Central memory CD4-positive, alpha-beta T cell (primary cell): ENCODE measurements around the gene C1GALT1C1.
A peak's percentile ranks its signal among the peaks of the same experiment; 100 is the strongest.
"Not testable (repeated sequence)": the region's sequence is repeated elsewhere in the genome, so short reads cannot be mapped to it uniquely, and the experiment has no call there.

Experiments
- DNase-seq: peaks from one replicate; pipeline ENCODE4 v3.0.0; 2022
- total RNA-seq, 3 experiments: gene quantifications; one replicate each; lab custom pipeline; 2026; lab: John Stamatoyannopoulos, UW

Gene C1GALT1C1
- total RNA-seq, result 9.5 to 48.3 (median 36.4) reads per million in 3 experiments

DNA sequence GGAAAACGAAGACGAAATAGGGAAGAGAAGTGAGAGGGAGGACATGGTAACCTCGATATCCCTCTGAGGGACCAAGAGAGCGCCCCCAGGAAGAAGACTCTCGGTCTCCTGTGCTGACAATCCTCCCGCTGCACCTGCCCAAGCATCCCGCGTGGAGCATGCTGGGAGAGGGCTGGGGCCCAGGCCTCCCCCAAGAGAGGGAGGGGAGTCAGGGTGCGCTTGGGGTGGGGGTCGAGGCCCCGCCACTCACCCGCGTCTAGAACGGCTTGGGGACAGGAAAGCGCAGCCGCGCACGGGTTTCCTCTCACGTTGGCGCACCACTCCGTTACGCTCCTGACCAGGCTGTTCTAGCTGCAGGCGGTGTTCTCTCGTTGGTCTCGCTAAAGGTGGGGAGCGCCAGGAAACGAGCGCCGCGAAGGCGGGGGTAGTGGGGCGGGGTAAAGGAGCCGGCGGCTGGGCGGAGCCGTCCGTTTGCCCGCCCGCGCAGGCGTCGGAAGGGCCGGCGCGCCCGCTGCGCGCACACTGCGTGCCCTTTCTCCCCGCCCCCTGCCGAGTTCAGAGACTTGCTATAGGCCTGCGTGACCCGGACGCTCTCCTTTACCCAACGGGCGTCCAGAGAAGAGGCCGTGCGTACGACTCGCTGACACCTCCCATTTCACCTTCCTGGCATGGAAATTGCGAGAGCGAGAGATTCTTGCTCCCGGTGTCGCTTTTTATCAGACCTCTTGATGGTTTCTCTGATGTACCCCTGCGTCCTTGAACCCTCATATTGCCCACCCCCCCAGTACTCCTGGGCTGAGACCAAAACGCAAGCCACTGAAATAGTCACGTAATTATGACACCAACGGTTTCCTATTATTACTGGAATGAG, at the start of gene C1GALT1C1:
Gene C1GALT1C1, minus strand, starts transcription at position 388 of the 871 bp plus-strand sequence. CDS start 2,888 bp downstream, outside the sequence.
- peak; percentile 93 for DNase-seq

DNA sequence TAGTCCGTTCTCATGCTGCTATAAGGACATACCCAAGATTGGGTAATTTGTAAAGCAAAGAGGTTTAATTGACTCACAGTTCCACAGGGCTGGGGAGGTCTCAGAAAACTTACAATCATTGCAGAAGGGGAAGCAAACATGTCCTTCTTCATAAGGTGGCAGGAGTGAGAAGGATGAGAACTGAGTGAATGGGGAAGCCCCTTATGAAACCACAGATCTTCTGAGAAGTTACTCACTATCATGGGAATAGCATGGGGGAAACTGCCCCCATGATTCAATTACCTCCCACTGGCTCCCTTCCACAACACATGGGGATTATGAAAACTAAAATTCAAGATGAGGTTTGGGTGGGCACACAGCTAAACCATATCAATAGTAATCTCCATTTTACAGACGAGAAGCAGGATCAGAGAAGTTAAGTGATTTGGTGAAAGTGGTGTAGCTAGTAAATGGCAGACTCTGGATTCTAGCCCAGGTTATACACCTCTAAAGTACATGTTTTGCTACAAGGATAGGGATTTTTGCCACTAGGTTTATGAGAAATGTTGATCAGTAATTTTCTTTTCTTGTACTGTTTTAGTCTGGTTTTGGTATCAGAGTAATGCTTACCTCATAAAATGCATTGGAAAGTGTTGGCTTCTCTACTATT, 47.3 kb upstream of the C1GALT1C1 start:
- no peak for DNase-seq

DNA sequence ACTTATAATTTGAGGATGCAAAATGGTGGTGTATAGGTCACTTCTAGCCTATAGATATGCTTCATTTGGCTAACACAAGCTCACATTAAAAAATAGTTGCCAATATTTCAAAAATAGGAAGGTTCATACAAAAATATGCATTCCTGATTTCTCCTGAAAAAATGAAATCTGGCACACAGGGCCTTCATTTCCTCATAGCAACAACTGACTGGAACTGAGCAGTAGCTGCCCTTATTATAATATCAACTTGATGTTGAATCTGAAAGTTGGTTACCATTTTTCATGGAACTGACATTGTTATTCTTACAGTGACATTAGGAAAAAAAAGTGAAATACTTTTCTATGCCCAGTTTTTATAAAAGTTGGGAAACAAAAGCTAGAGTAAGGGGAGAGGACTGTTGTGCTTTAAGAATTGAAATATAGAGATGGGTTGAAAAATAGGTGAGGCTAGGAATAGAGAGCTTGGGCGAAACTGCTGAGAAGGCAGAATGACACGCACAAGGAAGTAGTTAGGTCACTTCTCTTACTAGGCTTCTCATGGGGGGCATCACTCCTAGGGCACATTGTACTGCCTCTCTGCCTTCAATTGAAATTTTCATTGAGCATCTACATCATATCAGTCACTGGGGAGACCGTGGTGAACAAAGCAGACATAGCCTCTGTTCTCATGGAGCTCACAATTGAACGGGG, 43.1 kb upstream of the C1GALT1C1 start:
- DNase-seq, result no peak

DNA sequence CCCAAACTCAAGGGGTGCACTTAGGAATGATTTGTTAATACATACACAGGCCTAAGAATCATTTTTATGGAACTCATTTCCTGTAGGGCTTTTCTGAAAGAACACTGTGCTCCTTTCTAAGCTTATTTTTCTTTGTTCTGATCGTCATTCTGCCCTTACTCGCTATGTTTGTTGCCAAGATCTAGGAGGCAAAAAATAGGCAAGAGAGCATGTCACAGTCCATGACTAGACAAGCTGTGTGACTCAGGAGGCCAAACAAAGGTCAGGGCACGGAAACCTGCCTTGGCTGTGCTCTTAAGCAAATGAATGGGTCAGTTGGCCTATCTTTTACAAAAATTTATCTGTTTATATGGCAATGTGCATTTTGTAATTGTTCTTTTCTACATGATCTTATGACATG, 42.5 kb upstream of the C1GALT1C1 start:
- DNase-seq, result no peak

DNA sequence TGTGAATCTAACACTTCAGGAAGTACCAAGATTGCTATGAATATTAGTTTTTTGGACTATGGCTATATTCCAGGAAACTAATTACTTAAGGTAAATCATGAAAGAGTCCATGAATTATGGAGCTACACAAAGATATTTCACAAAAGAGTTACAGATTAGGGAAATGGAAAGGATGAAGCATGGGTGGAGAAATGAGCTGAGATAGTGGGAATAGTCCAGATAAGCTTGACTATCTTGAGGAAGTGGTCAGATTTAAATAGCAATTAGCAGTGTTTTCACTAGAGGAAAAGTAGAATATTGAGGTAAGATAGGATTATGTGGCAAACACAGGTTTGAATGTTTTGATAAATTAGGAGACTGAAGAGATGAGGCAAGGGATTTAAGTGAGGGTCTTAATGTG, 42.1 kb upstream of the C1GALT1C1 start:
- DNase-seq, result no peak

DNA sequence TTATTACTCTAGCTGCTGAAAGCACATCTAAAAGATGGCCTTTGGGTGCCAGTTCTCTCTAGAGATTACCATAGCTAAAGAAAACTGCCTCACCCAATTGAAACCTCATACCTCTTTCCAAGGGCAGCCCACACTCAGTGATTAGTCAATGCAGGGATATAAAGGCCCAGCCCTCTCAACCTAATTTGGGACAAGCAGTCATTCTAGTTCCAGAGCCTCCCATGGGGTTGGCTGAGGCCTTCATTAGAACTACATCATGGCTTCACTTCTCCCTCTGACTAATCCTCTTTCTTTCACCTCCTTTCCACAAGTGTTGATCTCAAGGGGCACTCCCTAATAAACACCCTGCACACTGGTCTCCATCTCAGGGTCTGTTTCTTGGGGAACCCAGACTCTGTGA, 38.5 kb upstream of the C1GALT1C1 start:
- no peak for DNase-seq

DNA sequence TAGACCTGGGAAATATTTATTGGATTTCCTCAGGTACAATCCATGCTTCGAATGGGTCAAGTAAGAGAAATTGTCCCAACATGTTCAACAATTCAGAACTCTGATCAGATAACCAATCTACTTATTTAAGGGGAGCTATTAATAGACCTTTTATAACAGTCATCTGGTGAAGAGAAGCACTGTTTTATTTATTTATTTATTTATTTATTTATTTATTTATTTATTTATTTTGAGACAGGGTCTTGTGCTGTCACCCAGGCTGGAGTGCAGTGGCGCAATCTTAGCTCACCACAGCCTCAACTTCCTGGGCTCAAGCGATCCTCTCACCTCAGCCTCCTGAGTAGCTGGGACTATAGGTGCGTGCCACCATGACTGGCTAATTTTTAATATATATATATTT, 34.7 kb upstream of the C1GALT1C1 start:
- not testable (repeated sequence) for DNase-seq

DNA sequence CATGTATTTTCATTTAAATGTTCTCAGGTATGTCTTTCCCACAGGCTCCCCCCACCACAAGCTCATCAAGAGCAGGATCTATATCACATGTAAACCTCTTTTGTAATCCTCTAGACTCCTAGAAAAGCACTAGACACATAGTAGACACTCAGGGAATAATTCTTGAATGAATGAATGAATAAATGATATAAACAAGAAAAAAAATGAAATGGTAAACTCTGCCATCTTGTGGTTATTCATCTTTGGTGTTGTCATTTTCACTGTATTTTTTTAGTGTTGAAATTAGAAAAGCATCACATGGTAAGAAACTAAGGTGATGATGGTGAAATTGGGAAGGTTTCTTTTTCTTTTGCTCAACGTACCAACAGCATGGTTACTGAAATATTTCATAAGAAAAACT, 34.2 kb upstream of the C1GALT1C1 start:
- DNase-seq, result peak; percentile 11

DNA sequence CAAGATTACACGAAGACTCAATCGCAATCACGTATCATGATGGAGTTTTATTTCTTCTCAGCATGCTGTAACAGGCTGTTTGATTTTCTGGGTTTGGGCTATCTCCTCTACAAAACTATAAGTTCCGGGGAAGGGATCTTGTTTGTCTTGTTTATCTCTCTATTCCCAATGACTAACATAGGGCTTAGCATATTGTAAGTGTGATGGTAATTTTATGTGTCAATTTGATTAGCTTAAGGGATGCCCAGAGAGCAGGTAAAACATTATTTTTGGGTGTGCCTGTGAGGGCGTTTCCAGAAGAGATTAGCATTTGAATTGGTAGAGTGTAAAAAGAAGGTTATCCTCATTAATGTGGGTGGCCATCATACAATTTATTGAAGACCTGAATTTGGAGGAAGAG, 32.8 kb upstream of the C1GALT1C1 start:
- DNase-seq, result no peak

DNA sequence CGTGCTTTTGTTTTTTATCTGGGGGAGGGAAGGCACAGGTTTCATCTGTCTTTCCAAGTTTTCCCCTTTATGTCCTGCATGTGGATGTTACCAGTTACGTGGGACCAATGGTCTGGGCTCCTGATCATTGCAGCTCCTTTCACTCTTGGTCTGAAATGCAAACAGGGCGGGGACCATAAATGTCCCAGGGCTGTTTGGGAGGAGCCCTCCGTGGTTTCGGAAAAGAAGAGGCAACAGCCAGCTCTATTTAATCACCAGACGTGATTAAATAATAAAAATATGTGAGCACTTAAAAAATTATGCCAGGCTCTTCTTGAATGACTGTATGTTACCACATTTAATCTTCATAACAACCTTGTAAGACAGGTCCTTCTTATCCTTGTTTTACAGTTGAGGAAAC, 30.8 kb upstream of the C1GALT1C1 start:
- no peak for DNase-seq

DNA sequence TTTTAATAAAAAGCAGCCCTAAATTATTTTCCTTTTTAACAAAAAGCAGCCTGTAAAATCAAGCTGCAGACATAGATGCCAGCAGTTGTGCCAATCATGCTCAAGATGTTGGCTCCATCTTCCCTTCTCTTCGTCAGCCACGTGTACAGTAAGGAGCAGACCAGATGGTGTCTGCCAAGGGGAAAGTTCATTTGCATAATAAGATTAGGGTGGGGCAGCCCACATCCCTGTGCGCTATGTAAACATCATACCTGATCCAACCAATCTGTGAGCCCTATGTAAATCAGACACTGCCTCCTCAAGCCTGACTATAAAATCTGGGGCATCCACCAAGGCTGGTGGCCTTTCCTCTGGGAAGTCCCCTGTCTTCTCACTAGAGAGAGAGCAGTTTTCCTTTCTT, 23.1 kb upstream of the C1GALT1C1 start:
- DNase-seq, result no peak

DNA sequence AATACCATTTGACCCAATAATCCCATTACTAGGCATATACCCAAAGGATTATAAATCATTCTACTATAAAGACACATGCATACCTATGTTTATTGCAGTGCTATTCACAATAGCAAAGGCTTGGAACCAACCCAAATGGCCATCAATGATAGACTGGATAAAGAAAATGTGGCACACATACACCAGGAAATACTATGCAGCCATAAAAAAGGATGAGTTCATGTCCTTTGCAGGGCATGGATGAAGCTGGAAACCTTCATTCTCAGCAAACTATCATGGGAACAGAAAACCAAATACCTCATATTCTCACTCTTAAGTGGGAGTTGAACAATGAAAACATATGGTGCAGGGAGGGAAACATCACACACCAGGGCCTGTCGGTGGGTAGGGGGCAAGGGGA, 22.4 kb upstream of the C1GALT1C1 start:
- DNase-seq, result not testable (repeated sequence)

DNA sequence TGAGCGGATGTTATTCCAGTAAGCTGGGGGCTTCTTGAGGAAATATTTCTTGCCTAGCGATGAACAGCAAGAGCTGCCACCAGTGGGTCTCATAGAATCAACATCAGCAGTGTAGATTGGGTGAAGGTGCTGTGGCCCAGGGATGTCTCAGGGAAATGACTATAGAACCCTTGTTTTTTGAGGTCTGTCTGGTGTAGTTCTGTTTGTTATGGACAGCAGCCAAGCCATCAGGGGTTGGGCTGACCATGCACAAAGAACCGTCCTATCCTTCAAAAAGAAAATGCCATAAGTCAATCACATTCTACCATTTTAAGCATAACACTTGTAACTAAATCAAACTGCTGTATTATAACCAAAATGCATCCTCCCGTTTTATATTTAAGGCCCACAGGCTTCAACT, 17.3 kb upstream of the C1GALT1C1 start:
- no peak for DNase-seq

DNA sequence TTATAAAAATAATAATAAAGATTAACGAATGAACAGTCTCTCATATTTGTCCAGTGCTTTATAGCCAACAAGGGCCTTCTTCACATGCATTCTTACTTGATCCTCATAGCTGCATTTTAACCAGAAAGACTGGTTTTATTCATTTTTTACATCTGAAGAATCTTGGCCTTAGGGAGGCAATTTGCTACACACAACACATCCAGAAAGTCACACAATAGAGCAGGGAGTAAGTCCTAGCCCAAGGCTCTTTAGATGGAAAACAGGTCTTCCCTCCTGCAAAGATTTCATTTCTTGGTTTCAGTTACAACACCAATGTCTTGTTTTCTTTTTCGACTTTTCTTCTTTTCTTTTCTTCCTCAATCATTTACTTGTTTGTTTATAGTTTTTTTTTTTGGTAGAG, 13.0 kb upstream of the C1GALT1C1 start:
- no peak for DNase-seq

DNA sequence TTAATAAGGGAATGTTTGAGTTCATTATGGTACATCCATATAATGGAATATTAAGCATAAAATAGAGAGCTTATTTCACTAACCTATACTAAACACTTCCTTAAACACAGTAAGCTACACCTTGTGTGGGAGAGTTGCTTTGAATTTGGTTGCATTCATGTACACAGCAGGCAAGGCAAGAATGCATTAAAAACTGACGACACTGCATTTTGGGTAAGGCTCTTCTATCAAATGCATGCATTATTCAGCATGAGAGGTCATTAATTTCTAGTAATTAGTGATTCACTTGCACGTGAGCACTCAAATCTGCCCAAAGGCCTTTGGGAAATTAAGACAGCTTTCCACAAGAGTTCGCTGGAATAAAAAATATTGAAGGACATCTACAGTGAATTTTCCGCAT, 8.8 kb upstream of the C1GALT1C1 start:
- no peak for DNase-seq

DNA sequence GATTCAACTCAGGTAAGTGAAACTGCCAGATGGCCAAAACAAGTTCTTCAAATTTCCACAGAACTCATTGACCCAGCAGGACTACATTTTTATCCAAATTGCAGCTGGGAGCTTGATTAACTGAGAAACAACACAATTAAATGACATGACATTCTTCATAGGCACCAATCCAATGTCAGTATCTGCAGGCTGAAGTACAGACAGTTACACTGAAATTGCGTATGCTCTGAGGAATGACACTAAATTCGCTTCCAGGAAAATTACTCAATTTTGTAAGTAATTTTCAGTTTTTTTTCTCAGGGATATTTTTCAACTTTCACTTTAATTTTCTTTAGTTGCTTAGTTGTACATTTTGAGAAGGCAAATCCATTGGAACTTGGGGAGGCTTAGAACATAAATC, 4.5 kb downstream of the C1GALT1C1 start:
- DNase-seq, result no peak

DNA sequence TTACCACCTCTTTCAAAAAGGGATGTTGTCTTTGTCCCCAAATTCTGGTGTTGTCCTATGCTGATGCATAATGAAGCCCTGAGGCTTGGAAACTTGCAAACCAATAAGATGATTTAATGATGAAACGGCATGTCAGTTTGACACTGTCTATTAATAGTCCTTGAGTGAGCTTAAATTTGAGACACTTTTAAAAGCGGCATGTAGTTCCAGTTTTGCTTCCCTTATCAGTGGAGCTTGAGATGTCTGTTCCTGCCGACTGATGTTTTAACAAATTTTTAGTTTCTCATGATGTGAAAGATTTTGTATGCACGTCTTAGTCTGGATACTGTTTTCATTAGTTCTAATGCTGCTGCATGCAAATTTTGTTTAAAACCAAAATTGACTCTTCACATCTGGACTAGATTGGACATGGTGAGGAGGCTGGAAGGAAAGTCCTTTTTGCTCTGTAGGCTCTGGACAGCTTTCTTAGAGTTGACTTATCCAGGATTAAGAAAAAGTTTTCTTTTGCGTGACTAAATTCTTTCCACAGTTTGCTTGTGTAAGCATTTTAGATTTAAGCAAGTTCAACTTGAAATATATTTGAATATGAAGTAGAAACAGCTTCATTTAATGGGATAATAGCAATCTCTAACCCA, 11.7 kb downstream of the C1GALT1C1 start:
- no peak for DNase-seq

DNA sequence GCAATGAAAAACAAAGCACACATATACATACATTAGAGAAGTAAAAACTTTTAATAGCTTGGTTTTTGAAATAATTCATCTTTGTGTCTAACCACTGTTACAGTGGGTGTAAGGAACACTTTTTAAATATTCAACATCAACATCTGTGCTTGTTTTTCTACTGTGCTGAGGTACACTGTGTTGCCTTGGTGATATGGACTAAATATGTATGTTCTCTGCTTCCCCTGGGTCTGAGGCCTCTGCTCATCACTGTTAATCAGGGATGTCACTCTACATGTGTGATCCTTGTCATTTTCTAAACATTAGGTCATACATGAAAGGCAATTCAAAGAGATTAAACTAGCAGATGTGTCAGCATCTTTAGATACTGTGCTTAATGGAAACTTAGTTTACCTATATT, 15.0 kb downstream of the C1GALT1C1 start:
- no peak for DNase-seq

DNA sequence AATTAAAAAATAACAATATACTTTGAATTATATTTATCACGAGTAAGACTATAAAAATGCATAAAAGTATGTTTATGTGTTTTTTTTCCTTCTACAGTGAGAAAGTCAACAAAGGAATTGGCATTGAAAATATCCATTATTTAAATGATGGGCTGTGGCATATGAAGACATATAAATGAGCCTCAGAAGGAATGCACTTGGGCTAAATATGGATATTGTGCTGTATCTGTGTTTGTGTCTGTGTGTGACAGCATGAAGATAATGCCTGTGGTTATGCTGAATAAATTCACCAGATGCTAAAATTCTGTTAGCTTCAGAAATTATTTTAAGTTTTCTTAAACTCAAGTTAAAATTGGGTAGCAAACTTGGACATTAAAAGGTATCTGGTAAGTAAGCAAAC, 17.8 kb downstream of the C1GALT1C1 start:
- no peak for DNase-seq

DNA sequence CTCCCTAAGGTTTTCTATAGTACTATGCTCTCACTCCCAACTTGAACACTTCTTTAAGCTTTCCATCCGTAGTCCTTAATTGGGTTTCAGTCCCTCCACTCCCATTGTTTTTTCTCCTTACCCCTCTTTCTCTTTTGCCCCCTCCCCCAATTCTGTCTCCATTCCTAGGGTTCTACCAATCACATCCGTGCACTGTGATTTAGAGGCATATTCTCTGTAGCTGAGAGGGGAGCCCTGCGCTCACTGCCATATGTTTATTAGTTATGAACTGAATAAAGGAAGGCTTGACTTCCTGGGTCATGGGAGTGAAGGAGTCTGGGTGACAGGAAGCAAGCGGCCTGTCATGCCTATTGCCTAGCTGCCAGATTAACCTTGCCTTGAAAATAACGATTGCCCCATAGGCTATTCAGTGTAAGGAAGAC, 25.5 kb downstream of the C1GALT1C1 start:
- DNase-seq, result peak; percentile 36

DNA sequence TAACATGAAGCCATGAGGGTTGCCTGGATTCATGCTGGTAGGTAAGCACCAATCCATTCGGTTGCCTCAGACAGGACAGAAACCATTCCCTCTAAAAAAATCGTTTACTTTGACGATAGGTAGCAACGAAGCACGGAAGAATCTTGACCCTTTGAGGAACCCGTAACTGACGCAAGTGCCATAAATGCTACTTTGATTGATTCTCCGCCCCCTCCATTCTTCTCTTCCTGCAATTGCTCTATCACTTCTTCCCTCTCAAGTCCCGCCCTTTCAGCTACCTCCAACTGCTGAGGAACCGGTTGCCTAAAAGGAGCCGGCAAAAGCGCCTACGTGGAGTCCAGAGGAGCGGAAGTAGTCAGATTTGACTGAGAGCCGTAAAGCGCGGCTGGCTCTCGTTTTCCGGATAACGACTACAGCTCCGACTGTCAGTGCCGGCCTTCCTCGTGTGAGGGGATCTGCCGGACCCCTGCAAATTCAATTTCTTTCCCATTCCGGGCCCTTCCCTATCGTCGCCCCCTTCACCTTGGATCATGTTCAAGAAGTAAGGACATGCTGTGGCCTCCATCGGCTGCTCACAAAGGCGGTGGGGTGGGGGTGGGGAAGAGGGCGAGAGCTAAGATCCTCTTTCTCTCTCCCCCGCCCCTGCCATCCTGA, 26.0 kb downstream of the C1GALT1C1 start, which contains the start of gene MCTS1:
Gene MCTS1, plus strand, starts transcription at position 395 of the 654 bp plus-strand sequence. Its CDS starts 136 bp downstream, at position 531.
- peak; percentile 85 for DNase-seq

DNA sequence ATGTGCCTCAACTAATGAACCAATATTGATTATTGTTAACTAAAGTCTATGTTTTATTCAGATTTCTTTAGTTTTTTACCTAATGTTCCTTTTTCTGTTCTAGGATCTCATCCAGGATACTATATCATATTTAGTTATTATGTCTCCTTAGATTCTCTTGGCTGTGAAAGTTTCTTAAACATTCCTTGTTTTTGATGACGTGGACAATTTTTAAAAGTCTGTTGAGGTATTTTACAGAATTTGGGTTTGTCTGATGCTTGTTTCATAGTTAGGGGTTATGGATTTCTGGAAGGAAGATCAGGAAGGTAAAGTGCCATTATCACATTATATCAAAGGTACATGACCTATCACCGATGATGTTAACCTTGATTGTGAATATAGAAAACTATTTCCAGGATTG, 44.2 kb downstream of the C1GALT1C1 start:
- DNase-seq, result no peak
